ENCODE results near the gene NCOA7. TPM values are rescaled to one million over a fixed set of nuclear protein-coding genes. Genes with fewer than 3 reads are reported as not detected.

Gene NCOA7
- total RNA-seq, 1 experiment from 2014 or later = 9.4 TPM

DNA sequence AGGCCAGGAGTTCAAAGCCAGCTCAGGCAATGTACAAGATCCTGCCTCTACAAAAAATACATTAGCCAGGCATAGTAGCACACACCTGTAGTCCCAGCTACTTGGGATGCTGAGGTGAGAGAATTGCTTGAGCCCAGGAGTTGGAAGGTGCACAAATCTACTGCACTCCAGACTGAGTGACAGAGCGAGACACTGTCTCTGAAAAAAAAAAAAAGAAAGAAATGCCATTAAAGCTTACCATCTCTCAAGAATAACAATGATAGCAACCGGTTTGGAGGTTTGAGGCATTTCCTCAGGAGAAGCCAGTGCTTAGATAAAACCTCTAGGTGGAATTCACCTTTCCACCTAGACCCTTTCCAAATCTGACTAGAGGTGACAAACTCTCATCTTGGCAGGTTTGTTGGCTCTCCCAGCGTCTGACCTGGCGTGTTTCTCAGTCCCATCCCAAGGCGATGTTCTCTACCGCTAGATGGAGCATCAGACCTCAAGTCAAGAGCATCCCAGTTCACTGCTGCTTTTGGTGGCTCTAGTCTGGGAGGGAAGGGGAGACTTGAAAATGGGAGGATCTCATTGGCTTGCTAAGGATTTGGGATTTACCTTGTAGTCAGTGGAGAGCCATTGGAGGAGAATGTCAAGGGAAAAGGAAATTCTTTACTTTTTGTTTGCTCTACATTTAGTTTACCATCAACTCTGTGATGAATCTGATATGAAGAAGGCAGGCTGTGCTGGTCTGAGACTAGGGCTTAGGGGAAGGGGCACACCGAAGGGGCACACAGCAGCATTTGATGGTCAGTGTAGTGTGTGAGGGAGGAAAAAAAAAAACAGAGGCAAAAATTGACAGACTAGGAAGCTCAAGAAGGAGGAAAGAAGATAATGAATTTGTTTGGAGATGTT, 67.9 kb downstream of the NCOA7 start:
- Histone ChIP-seq H3K56ac (ENCODE audit: insufficient read length, low read depth, low read length) (no peak overlapping the region), H2AK5ac (ENCODE audit: insufficient read length, low read length) (no peak overlapping the region), H2BK15ac (ENCODE audit: low read depth, low read length) (no peak overlapping the region), H4K8ac (replicated peaks; ENCODE audit: insufficient read length, low read depth, low read length) (no peak overlapping the region), H3K27me3 (ENCODE audit: insufficient read depth, low read length) (no peaks in the 10 kb centered on the region), H2BK12ac (ENCODE audit: insufficient read length, low read depth, low read length) (no peak overlapping the region), H2BK120ac (ENCODE audit: low read depth, low read length, poor library complexity, severe bottlenecking) (no peak overlapping the region), H3K18ac (ENCODE audit: insufficient read length, low read depth, low read length) (no peak overlapping the region), H4K91ac (ENCODE audit: insufficient read length, low read depth, low read length) (no peak overlapping the region), H3K4me1 (ENCODE audit: insufficient read depth, low read length) (no peaks in the 10 kb centered on the region), H3K23me2 (ENCODE audit: insufficient read length, low read depth, low read length, poor library complexity, severe bottlenecking) (no peaks in the 10 kb centered on the region), H3K9ac (ENCODE audit: extremely low read depth, insufficient read length, low read length) (no peak overlapping the region), H4K20me1 (ENCODE audit: control insufficient read depth, insufficient read depth, insufficient read length) (no peaks in the 10 kb centered on the region), H3K4ac (ENCODE audit: low read depth, low read length) (no peak overlapping the region), H3T11ph (ENCODE audit: low read length) (no peak overlapping the region), H2BK5ac (ENCODE audit: insufficient read length, low read length) (no peak overlapping the region), H3K4me2 (ENCODE audit: insufficient read depth, insufficient read length, low read length) (no peak overlapping the region), H3K79me2 (ENCODE audit: insufficient read depth, low read length) (no peaks in the 10 kb centered on the region), H3K79me1 (ENCODE audit: insufficient read depth, low read depth, low read length, poor library complexity, severe bottlenecking) (no peaks in the 10 kb centered on the region), H3K14ac (ENCODE audit: insufficient read depth, low read length) (no peak overlapping the region), H2BK20ac (ENCODE audit: low read depth, low read length, poor library complexity, severe bottlenecking) (no peak overlapping the region), H2AFZ (ENCODE audit: low read length) (no peak overlapping the region), H3K23ac (ENCODE audit: insufficient read length, low read depth, low read length) (no peak overlapping the region), H3K9me3 (ENCODE audit: control insufficient read depth, low read depth, low read length) (no peaks in the 10 kb centered on the region), H3K27ac (ENCODE audit: insufficient read length, low read depth, low read length) (no peak overlapping the region), H4K5ac (ENCODE audit: insufficient read length, low read depth, low read length) (no peak overlapping the region)
- H3K27ac Mint-ChIP-seq = peak overlapping the region in 1 of 3 experiments; percentile 17; a peak in 1 of 7 replicates
- H3K4me3 Mint-ChIP-seq = no peak overlapping the region
- no CpG with 5 or more reads among the region's 7 CpGs for WGBS (ENCODE audit: extremely low coverage, insufficient read length, low lambda C conversion rate)
- peaks cover 3% of the 10 kb centered on the region in 2 experiments; a peak in 3 of 4 replicates for H3K4me1 Mint-ChIP-seq
- H3K9me3 Mint-ChIP-seq = no peaks in the 10 kb centered on the region; a peak in 1 of 5 replicates
- no peaks in the 10 kb centered on the region for H3K27me3 Mint-ChIP-seq (ENCODE audit: low read depth)
- peak; percentile 87 for DNase-seq
- H3K36me3 Mint-ChIP-seq (ENCODE audit: insufficient read depth in 1 of 3, low read depth in 3 of 3) = no peaks in the 10 kb centered on the region
- TF ChIP-seq, protein P1, sequence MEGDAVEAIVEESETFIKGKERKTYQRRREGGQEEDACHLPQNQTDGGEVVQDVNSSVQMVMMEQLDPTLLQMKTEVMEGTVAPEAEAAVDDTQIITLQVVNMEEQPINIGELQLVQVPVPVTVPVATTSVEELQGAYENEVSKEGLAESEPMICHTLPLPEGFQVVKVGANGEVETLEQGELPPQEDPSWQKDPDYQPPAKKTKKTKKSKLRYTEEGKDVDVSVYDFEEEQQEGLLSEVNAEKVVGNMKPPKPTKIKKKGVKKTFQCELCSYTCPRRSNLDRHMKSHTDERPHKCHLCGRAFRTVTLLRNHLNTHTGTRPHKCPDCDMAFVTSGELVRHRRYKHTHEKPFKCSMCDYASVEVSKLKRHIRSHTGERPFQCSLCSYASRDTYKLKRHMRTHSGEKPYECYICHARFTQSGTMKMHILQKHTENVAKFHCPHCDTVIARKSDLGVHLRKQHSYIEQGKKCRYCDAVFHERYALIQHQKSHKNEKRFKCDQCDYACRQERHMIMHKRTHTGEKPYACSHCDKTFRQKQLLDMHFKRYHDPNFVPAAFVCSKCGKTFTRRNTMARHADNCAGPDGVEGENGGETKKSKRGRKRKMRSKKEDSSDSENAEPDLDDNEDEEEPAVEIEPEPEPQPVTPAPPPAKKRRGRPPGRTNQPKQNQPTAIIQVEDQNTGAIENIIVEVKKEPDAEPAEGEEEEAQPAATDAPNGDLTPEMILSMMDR (conservative IDR thresholded peaks at IDR 0.05) = peak; percentile 87
